GM18508 (cell line): ENCODE data around the gene ZNF544.
"Not testable (repeated sequence)": the region's sequence is repeated elsewhere in the genome, so short reads cannot be mapped to it uniquely, and the experiment has no call there.

Experiments
- ATAC-seq: cut with Tn5 transposase; IDR thresholded peaks from one replicate; pipeline ENCODE4 v1.9.1; 2021; ENCODE audit warnings: moderate number of reproducible peaks; ENCODE audit not compliant: insufficient read depth, unreplicated experiment

ZNF544 gene

DNA sequence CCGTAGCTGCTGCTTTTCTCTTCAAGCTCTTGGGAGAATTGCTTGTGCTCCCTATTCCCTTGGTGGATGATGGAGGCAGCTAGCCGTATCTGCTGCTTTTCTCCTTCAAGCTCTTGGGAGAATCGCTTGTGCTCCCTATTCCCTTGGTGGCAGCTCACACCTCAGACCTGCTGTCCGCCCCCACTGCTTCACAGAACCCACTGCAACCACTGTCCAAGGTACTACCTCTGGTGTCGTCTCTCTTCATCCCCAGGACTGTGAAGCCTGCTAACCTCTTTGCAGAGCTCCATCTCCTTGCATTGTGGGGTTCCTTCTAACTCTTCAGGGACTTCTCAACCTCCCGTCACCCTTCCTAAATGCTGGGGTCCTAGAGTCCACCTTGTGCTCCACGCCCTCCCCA is 71.9 kb downstream of the ZNF544 start:
- no peak for ATAC-seq

DNA sequence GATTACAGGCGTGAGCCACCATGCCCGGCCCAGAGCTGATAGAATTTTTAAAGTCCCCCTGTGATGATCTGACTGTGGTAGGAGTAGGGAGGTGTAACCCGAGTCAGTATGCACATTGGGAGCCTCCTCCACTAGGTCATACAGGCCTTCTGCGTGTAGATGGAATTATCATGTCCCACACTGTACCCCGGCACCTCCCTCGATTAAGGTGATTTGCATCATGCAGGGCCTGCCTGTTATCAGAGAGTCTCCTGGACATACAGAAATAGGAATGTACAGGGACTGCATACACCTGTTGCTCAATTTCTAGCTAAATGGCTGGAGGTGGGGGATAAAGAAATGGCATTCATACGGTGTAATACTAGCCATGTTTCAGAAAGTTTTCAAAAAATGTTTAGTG is 75.5 kb downstream of the ZNF544 start:
- ATAC-seq: no peak

DNA sequence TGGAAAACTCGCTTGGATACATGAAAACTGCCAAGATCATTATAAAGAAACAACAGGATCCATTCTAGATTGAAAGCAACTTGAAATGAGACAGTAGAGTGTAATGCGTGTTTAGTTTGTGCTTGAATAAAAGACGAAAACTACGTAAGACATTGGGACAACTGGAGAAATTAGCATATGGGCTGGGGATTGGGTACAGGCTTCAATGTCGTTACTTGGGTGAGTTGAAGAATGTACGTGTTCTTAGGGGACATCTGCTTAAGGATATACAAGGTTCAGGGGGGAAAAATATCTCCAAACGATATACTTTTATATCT is 76.0 kb downstream of the ZNF544 start:
- no peak for ATAC-seq

DNA sequence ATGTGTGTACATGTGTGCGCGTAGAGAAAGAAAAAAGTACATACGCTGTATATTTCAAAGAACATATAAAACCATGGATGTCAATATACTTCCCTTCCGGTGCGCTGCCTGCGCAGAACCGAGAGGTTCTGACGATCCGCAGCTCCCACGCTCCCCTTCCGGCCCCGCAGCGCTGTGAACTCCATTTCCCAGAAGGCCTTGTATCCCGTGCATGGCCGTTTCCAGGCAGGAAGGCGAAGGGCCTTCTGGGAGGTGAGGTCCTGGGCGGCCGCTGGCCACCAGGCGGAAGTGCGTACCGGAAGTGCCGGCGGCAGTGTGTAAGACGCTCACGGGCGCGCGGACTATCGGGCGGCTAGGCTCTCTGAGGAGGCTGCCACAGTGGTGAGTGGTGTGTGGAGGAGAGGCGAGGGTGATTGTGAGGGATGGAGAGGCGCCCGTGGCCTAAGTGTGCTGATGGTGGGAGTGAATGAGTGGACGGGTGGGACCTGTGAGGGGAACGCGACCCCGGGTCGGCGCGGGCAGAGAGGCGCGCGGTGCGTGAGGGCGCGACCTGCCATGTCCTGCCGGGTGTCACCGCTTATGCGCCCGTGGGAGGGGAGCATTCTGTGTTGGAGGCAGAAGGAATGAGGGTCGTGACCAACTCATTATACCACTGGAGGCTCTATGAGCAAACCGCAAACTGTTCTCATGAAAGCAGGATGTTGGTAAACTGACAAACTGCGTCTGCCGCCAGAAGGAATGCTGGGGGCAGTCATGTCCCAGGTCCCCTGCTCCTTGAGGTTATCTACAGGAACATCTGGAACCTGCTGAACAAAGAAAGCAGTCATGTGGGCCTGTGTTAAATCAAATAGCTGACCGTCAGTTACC is 76.6 kb downstream of the ZNF544 start, which contains the start of gene ERVK3-1:
Gene ERVK3-1, plus strand, starts transcription at position 313 of the 867 bp plus-strand sequence. CDS start 6,792 bp downstream, outside the sequence.
- peak; percentile 86 for ATAC-seq

DNA sequence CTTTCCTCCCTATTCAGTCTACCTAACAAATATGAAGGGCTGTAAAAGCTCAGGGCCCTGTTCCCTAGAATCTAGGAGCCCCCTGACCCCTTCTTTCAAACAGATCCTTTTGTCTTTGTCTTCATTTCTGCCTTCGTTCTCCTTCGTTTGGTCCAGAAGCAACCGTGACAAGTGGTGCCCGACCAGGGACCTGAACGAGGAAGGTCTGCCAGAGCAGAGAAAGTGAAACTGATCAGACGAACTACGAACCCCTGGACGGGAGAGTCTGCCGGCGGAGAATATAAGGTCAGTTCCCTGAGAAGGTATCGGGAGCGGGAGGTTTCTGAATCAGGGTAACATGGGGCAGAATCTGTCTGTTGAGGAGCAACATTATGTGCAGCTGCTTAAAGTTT is 77.2 kb downstream of the ZNF544 start:
- no peak for ATAC-seq

DNA sequence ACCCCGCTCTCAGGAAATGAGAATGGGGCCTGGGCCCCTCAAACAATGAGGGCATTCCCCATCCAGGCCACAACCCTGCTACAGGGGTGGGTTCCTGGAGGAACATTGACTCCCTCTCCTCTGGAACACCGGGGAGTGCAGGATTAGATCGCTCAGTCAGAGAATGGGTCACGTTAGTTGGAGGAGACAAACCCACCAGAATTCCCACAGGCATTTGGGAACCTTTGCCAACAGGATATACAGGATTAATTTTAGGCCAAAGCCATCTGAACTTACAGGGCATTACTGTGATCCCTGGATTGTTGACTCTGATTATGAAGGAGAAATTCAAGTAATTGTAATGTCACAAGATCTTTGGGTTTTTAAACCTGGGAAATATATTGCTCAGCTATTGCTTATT is 79.0 kb downstream of the ZNF544 start:
- no peak for ATAC-seq

DNA sequence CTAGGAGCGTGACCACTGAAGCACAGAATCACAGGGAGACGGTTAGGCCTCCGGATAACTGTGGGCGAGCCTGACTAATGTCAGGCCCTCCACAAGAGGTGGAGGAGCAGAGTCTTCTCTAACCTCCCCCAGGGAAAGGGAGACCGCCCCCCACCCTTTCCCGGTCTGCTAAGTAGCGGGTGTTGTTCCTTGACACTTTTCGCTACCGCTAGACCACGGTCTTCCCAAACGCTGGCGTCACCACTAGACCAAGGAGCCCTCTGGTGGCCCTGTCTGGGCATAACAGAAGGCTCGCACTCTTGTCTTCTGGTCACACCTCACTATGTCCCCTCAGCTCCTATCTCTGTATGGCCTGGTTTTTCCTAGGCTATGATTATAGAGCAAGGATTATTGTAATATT is 82.0 kb downstream of the ZNF544 start:
- not testable (repeated sequence) for ATAC-seq

DNA sequence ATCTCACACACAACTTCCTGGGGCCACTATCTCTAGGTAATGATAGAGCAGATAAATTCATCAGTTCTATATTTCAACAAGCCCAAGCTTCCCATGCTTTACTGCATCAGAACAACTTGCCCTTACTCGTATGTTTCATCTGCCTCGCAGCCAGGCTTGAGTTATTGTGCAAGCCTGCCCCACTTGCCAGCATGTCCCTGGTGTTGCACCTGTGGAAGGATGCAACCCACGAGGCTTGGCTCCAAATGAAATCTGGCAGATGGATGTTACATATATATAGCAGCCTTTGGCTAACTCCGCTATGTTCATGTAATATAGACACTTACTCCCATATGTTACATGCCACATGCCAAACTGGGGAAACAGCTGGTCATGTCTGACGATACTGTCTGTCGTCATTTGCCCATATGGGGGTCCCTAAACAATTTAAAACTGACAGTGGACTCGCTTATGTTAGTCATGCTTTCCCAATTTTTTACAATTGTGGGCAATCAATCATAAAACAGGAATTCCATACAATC is 82.7 kb downstream of the ZNF544 start:
- ATAC-seq: no peak
